ENCODE data around the gene WASF2.

DNA sequence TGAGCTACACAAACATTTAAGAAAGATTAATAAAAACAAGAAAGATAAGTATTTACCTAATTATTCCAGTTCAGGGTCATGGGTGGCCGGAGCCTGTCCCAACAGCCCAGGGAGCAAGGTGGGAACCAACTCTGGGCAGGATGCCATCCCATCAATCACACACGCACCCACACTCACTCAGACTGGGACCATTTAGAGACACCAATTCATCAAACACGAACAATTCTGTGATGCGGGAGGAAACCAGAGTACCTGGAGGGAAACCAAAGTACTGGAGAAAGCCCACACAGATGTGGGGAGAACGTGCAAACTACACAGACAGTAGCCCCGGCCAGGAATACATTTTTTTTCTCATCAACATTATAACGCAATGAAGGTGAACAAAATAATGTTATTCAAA, 16.2 kb downstream of the WASF2 start:
- TF ChIP-seq, protein P1, sequence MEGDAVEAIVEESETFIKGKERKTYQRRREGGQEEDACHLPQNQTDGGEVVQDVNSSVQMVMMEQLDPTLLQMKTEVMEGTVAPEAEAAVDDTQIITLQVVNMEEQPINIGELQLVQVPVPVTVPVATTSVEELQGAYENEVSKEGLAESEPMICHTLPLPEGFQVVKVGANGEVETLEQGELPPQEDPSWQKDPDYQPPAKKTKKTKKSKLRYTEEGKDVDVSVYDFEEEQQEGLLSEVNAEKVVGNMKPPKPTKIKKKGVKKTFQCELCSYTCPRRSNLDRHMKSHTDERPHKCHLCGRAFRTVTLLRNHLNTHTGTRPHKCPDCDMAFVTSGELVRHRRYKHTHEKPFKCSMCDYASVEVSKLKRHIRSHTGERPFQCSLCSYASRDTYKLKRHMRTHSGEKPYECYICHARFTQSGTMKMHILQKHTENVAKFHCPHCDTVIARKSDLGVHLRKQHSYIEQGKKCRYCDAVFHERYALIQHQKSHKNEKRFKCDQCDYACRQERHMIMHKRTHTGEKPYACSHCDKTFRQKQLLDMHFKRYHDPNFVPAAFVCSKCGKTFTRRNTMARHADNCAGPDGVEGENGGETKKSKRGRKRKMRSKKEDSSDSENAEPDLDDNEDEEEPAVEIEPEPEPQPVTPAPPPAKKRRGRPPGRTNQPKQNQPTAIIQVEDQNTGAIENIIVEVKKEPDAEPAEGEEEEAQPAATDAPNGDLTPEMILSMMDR (IDR thresholded peaks at IDR 0.05; ENCODE audit: insufficient read depth, low read length, poor library complexity, severe bottlenecking), result no peak
- TF ChIP-seq EZH2phosphoT487 (conservative IDR thresholded peaks at IDR 0.05; ENCODE audit: low read length), result no peak

Measured in SU-DHL-6 (cell line).